NCI-H2081 treated with DMSO at 0.1 percent for 48 hours (cell line): Measurements from ENCODE around the gene LRTM2.

Experiments used
- DNase-seq: peaks from one replicate; lab custom pipeline; 2025; lab: John Stamatoyannopoulos, UW

The LRTM2 gene

GRCh38 chr12:1820191-1820895 is at the start of gene LRTM2:
LRTM2 (plus strand) TSS chr12:1820565; CDS start chr12:1828149, 7,584 bp downstream.
- no peak for DNase-seq

- no peak for DNase-seq
Observed at GRCh38 chr12:1773937-1774655, 46.3 kb upstream of the LRTM2 start.

- DNase-seq, result no peak
Observed at GRCh38 chr12:1776170-1776921, 44.0 kb upstream of the LRTM2 start.

GRCh38 chr12:1777798-1778197 is 42.6 kb upstream of the LRTM2 start:
- DNase-seq, result no peak

- no peak for DNase-seq
Observed at GRCh38 chr12:1778911-1779310, 41.5 kb upstream of the LRTM2 start.

GRCh38 chr12:1779783-1780182 is 40.6 kb upstream of the LRTM2 start:
- DNase-seq, result no peak

- DNase-seq, result no peak
Observed at GRCh38 chr12:1781772-1782171, 38.6 kb upstream of the LRTM2 start.

- DNase-seq, result no peak
Observed at GRCh38 chr12:1782215-1782614, 38.1 kb upstream of the LRTM2 start.

GRCh38 chr12:1787714-1788113 is 32.7 kb upstream of the LRTM2 start:
- no peak for DNase-seq

- DNase-seq, result no peak
Observed at GRCh38 chr12:1790444-1790843, 29.9 kb upstream of the LRTM2 start.

- DNase-seq, result peak; percentile 18
Observed at GRCh38 chr12:1791104-1791841, 29.1 kb upstream of the LRTM2 start.

GRCh38 chr12:1792406-1792805 is 28.0 kb upstream of the LRTM2 start:
- no peak for DNase-seq

- DNase-seq, result no peak
Observed at GRCh38 chr12:1793426-1794210, 26.7 kb upstream of the LRTM2 start.

- no peak for DNase-seq
Observed at GRCh38 chr12:1794440-1795090, 25.8 kb upstream of the LRTM2 start.

- no peak for DNase-seq
Observed at GRCh38 chr12:1795221-1795784, 25.1 kb upstream of the LRTM2 start.

- DNase-seq, result no peak
Observed at GRCh38 chr12:1795785-1796514, 24.4 kb upstream of the LRTM2 start.

GRCh38 chr12:1796515-1797010 is 23.8 kb upstream of the LRTM2 start:
- no peak for DNase-seq

GRCh38 chr12:1797011-1797901 is 23.1 kb upstream of the LRTM2 start:
- DNase-seq, result no peak
